GM21786 (cell line): ENCODE data around the gene MAGEA11.
A peak's percentile ranks its signal among the peaks of the same experiment; 100 is the strongest.
"Not testable (repeated sequence)": the region's sequence is repeated elsewhere in the genome, so short reads cannot be mapped to it uniquely, and the experiment has no call there.

Source experiments
- ATAC-seq: cut with Tn5 transposase; IDR thresholded peaks from one replicate; pipeline ENCODE4 v1.9.1; 2021; ENCODE audit not compliant: unreplicated experiment

MAGEA11 gene

DNA sequence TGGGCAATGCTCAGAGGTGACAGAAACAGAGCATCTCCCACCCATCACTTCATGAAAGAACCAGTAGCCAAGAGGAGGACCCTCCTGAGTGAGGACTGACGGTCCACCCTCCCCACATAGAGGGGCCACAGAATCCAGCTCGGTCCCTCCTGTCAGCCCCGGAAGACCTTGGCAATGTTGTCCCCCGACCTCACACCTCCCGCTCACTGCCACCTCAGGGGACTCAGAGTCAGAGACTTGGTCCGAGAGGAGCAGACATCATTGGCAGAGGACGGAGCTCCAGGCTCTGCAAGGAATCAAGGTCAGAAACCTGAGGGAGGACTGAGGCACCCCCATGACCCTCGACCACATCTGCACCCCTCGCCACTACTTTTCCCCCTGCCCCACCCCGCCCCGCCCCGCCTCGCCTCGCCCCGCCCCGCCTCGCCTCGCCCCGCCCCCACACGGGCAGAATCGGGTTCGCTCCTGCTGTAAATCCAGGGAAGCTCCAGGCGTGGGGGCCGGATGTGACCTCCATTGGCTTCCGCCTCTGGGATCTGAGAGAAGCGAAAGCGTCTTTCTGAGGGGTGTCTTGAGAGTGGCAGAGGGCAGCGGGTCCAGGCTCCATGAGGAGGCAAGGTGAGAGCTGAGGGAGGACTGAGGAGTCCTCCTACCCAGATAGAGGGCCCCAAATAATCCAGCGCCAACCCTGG is at the start of gene MAGEA11:
Gene MAGEA11 (plus strand): TSS at position 516 of the 692 bp plus-strand sequence. CDS start 1,100 bp downstream, outside the sequence.
- ATAC-seq: no peak

DNA sequence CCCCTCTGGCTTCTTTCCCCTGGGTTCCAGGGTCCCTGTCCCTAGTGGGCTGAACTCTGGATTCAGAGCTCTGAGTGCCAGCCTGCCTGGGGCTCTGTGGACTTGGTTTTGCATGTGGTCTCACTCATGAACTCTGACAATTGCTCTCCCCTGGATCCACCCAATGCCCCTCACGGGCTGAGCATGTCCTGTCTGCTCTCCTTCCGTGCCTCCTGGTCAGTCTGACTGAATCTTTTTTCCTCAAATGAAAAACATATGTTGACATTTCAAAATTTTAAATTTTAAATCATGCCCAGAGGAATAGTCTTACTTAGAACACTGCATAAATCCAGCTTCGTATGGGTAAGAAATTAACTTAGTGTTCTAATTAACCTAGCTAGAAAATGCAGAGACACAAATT is 36.8 kb upstream of the MAGEA11 start:
- ATAC-seq: not testable (repeated sequence)

- not testable (repeated sequence) for ATAC-seq
These were observed 36.3 kb upstream of the MAGEA11 start for GRCh38 chrX:149675554-149675953.

GRCh38 chrX:149679164-149679678 is 32.6 kb upstream of the MAGEA11 start:
- not testable (repeated sequence) for ATAC-seq

GRCh38 chrX:149681182-149681581 is 30.7 kb upstream of the MAGEA11 start:
- ATAC-seq: no peak

DNA sequence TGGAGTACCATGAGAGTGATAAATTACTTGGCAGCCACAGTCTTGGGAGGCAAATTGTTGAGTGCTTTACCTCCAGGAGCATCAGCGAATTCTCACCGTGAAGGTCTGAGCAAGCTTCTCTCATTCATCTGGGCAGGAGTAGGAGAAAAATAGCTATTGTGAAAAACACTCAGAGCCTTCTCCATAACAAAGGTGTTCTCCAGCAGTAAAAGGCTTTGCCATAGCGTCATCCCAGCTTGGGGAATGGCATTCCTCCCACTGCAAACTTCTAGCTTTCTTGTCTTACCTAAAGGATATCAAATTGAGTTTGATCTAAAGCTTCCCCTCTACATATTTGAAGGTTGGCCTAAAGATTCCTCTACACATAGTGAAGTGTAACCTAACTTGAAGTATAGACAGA is 29.8 kb upstream of the MAGEA11 start:
- ATAC-seq: no peak

DNA sequence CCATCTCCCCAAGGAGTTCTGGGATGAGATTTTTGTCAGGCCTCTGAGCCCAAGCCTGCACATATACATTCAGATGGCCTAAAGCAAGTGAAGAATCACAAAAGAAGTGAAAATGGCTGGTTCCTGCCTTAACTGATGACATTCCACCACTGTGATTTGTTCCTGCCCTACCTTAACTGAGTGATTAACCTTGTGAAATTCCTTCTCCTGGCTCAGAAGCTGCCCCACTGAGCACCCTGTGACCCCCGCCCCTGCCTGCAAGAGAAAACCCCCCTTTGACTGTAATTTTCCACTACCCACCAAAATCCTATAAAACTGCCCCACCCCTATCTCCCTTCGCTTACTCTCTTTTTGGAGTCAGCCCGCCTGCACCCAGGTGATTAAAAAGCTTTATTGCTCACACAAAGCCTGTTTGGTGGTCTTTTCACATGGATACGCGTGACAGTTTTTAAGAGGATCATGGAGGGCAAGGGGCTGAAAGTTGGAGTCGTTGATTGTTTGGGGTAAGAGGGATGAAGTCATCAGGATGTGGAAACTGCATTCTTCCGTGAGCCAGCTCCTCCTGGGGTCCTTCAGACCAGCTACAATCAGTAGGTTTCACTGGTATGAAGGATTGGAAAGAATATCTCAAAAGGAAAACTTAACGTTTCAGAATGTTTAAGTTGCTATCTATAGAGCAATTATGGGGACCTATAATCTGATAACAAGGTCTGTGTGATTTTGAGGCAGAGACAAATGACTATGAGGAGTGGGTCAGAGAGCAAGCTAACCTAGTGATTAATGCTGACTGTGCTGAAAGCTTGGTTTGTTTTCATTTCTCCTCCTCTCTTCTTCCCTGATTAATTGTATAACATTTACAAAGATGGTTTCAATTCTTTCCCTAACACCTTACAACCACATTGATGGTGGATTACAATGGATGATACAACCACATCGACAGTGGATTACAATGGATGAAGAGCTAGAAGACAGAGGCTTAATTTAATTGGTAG is 28.6 kb upstream of the MAGEA11 start:
- ATAC-seq: no peak

GRCh38 chrX:149683966-149684730 is 27.7 kb upstream of the MAGEA11 start:
- no peak for ATAC-seq

DNA sequence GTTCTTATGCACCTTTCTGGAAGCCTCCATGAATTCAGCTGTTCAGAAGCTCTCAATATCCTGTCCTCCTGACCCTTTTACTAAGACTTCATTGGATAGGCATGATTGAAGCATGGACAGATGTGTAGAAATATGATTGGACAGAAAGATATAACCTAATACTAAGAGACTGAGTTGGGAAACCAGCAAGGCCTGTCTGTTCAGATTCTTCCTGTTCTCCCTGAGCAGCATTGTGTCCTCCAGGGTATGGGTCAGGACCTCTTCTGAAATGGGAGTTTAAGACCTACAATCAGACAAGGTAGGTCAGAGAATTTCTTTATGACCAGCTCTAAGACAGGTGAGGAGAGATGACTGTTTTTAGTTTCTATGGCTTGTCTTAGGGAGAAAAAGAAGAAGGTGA is 23.9 kb upstream of the MAGEA11 start:
- ATAC-seq: no peak

DNA sequence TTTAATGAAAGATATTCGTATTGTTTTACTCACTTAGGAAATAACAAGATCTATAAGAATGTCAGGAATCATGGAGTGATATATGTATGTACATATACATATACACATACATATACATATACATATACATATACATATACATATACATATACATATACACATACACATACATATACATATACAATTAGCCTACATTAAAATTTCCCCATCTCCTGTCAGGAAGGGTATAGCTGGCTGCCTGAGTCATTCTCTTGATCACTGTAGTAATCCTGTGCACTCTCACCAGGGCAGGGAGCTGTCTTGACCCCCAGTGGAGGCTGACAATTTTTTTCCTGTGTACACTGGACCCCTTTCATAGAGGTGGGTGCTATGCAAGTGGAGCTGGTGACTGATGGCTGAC is 23.3 kb upstream of the MAGEA11 start:
- ATAC-seq: no peak

- ATAC-seq: no peak
These were observed 20.1 kb upstream of the MAGEA11 start for GRCh38 chrX:149691794-149692193.

DNA sequence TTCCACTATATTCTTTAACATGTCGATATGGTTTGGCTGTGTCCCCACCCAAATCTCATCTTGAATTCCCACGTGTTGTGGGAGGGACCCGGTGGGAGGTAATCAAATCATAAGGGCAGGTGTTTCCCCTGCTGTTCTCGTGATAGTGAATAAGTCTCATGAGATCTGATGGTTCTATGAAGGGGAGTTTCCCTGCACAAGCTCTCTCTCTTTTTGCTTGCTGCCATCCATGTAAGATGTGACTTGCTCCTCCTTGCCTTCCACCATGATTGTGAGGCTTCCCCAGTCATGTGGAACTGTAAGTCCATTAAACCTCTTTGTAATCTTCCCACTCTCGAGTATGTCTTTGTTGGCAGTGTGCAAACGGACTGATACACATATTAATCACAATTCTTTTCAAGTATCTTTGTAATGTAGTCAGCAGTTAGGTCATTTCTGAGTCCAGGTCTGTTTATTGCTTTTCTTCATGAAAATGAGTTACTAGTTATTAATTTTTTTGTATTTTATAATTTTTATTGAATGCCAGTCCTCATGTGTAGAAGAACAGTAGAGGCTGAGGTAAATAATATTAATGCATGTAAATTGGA is 19.1 kb upstream of the MAGEA11 start:
- ATAC-seq: not testable (repeated sequence)

- ATAC-seq: no peak
These were observed 12.1 kb upstream of the MAGEA11 start for GRCh38 chrX:149699761-149700160.

- no peak for ATAC-seq
These were observed 7.2 kb upstream of the MAGEA11 start for GRCh38 chrX:149704664-149705063.

GRCh38 chrX:149707147-149707901 is 4.5 kb upstream of the MAGEA11 start:
- no peak for ATAC-seq

GRCh38 chrX:149712831-149713230 is 971 bp downstream of the MAGEA11 start:
- ATAC-seq: no peak

- no peak for ATAC-seq
These were observed 1.6 kb downstream of the MAGEA11 start for GRCh38 chrX:149713279-149714050.

DNA sequence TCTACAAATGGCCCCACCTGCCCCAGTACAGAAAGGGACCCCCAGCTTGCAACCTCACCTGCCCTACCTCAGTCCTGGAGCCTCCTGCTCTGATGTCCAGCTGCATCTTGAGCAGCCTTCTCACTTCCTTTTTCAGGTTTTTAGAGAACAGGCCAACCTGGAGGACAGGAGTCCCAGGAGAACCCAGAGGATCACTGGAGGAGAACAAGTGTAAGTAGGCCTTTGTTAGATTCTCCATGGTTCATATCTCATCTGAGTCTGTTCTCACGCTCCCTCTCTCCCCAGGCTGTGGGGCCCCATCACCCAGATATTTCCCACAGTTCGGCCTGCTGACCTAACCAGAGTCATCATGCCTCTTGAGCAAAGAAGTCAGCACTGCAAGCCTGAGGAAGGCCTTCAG is 3.6 kb downstream of the MAGEA11 start:
- peak; percentile 75 for ATAC-seq

- ATAC-seq: no peak
These were observed 4.8 kb downstream of the MAGEA11 start for GRCh38 chrX:149716632-149717031.
